B cell (primary cell): ENCODE measurements around the gene MFAP2. TPM values are rescaled to one million over a fixed set of nuclear protein-coding genes. Genes with fewer than 3 reads are reported as not detected.

Experiments
- ATAC-seq: fragments of 200-7000 bp; cut with Tn5 transposase; one replicate; pipeline ENCODE4 v1.10.0; 2021; ENCODE audit warnings: low read depth, mild to moderate bottlenecking, moderate number of reproducible peaks, moderate library complexity
- CTCF ChIA-PET: fragments of 350-600 bp; sonication (Branson Sonifier 250); formaldehyde crosslinking; loops from one replicate; lab custom pipeline; 2021; ENCODE audit warnings: antibody characterized with exemption, inconsistent platforms; lab: Charles Lee
- POLR2A ChIA-PET: fragments of 350-600 bp; sonication (Branson Sonifier 250); formaldehyde crosslinking; loops from one replicate; lab custom pipeline; 2021; ENCODE audit warnings: antibody characterized with exemption; lab: Charles Lee
- DNase-seq: peaks from one replicate; pipeline ENCODE4 v3.0.0; 2013
- H2AFZ ChIP-seq: 2 replicates; pipeline ENCODE4 v1.6.1; 2012; ENCODE audit warnings: mild to moderate bottlenecking, low read depth, low read length; ENCODE audit not compliant: insufficient read depth, poor library complexity, severe bottlenecking
- H3K27ac ChIP-seq, 2 donors: 1 replicate in 1 of 2; 2 replicates in 1 of 2; pipeline ENCODE4 v1.5.1; 2012 to 2013; ENCODE audit warnings: low read length in 2 of 2, mild to moderate bottlenecking in 2 of 2, moderate library complexity in 1 of 2
- H3K27me3 ChIP-seq, 4 experiments: fragments of 200-600 bp in 1 of 4; sonication (generic) in 1 of 4; replicated peaks in 1 of 4; 1 replicate in 2 of 4; 2 replicates in 2 of 4; pipeline versions ENCODE4 v1.6.1 to v1.7.0; 2013 to 2016; ENCODE audit warnings: low read length in 3 of 4, mild to moderate bottlenecking in 2 of 4, mixed read lengths in 1 of 4, moderate library complexity in 1 of 4; ENCODE audit not compliant: insufficient read depth in 4 of 4, control insufficient read depth in 3 of 4; ENCODE audit errors: control extremely low read depth in 1 of 4
- H3K36me3 ChIP-seq, 2 experiments: replicated peaks in 1 of 2; 1 replicate in 1 of 2; 2 replicates in 1 of 2; pipeline versions ENCODE4 v1.6.1 to v1.7.1; 2013; ENCODE audit warnings: low read length in 1 of 2; ENCODE audit not compliant: insufficient read depth in 2 of 2, control insufficient read depth in 1 of 2; ENCODE audit errors: control extremely low read depth in 1 of 2, extremely low read depth in 1 of 2
- H3K4me1 ChIP-seq, 2 donors: fragments of 200-600 bp in 1 of 2; sonication (generic) in 1 of 2; 1 replicate in 1 of 2; 2 replicates in 1 of 2; pipeline versions ENCODE4 v1.5.1 to v1.6.1; 2013 to 2017; ENCODE audit warnings: low read length in 2 of 2; ENCODE audit not compliant: control insufficient read depth in 2 of 2, insufficient read depth in 2 of 2
- H3K4me2 ChIP-seq: replicated peaks from 2 replicates; pipeline ENCODE3; 2012; ENCODE audit warnings: mild to moderate bottlenecking, low read depth, low read length; ENCODE audit not compliant: poor library complexity, severe bottlenecking
- H3K4me3 ChIP-seq, 5 experiments: fragments of 200-600 bp in 1 of 5; sonication (generic) in 1 of 5; 1 replicate in 3 of 5; 2 replicates in 2 of 5; pipeline versions ENCODE4 v1.5.1 to v1.7.0; 2011 to 2016; ENCODE audit warnings: low read length in 4 of 5, mild to moderate bottlenecking in 4 of 5, low read depth in 2 of 5, control low read depth in 1 of 5, moderate library complexity in 1 of 5; ENCODE audit not compliant: insufficient read depth in 1 of 5; ENCODE audit errors: control extremely low read depth in 1 of 5, extremely low read depth in 1 of 5
- H3K79me2 ChIP-seq: fragments of 200-600 bp; sonication (generic); one replicate; pipeline ENCODE4 v1.6.0; 2016; ENCODE audit warnings: low read length; ENCODE audit not compliant: control insufficient read depth, insufficient read depth
- H3K9ac ChIP-seq: fragments of 200-600 bp; sonication (generic); 2 replicates; pipeline ENCODE4 v1.6.1; 2017; ENCODE audit warnings: mild to moderate bottlenecking, low read length, moderate library complexity
- H3K9me3 ChIP-seq, 3 donors: one replicate each; pipeline versions ENCODE4 v1.6.1 to v1.7.1; 2013; ENCODE audit warnings: low read length in 2 of 3; ENCODE audit not compliant: control insufficient read depth in 2 of 3, insufficient read depth in 1 of 3; ENCODE audit errors: control extremely low read depth in 1 of 3
- H4K20me1 ChIP-seq: 2 replicates; pipeline ENCODE4 v1.6.0; 2012; ENCODE audit warnings: mild to moderate bottlenecking, low read length; ENCODE audit not compliant: insufficient read depth, control insufficient read depth, poor library complexity, severe bottlenecking
- H3K27ac Mint-ChIP-seq: one replicate; pipeline ENCODE4 v1.8.0; 2021; ENCODE audit warnings: mixed read lengths
- H3K27me3 Mint-ChIP-seq: one replicate; pipeline ENCODE4 v1.8.0; 2021; ENCODE audit warnings: mixed read lengths
- H3K4me1 Mint-ChIP-seq: one replicate; pipeline ENCODE4 v1.8.0; 2021; ENCODE audit warnings: mixed read lengths
- H3K4me3 Mint-ChIP-seq: one replicate; pipeline ENCODE4 v1.8.0; 2021; ENCODE audit warnings: mixed read lengths
- H3K9me3 Mint-ChIP-seq: one replicate; pipeline ENCODE4 v1.8.0; 2022; ENCODE audit warnings: mixed read lengths; ENCODE audit not compliant: insufficient read depth
- CTCF ChIP-seq: fragments of 200-600 bp; IDR thresholded peaks from one replicate; pipeline ENCODE4 v1.8.0; 2022; ENCODE audit warnings: antibody characterized with exemption, mild to moderate bottlenecking
- EZH2 ChIP-seq: IDR thresholded peaks from 2 replicates; pipeline ENCODE4 v1.6.1; 2012; ENCODE audit warnings: borderline replicate concordance, low read depth, mild to moderate bottlenecking, moderate library complexity, low read length; ENCODE audit not compliant: insufficient read depth, poor library complexity, severe bottlenecking
- WGBS: methylation state at CpG from one replicate; pipeline ENCODE4 v1.1.5; 2013; ENCODE audit warnings: missing lambda C conversion rate; ENCODE audit not compliant: insufficient coverage; 5-methylcytosine and 5-hydroxymethylcytosine counted together
- intact Hi-C: fragments of 100-400 bp; cut with micrococcal nuclease; formaldehyde crosslinking; loops from one replicate; pipeline ENCODE4 v1.10.0; 2022
- polyA plus RNA-seq: library from polyadenylated mRNA; depleted of rRNA; stranded (reverse); fragments of >200 nt; gene quantifications from 2 replicates; pipeline ENCODE4 v1.2.3, GENCODE V29; 2012
- total RNA-seq, 2 donors: library from RNA; stranded (reverse); fragments of 120-200 nt in 1 of 2; gene quantifications; 1 replicate in 1 of 2; 2 replicates in 1 of 2; pipeline versions ENCODE4 v1.2.3 to v1.2.4, GENCODE V29; 2013 to 2022

The MFAP2 gene
- total and polyA plus RNA-seq, 2 donors (not counting 1 experiment from before 2014, with no cell fraction given), result not detected

DNA sequence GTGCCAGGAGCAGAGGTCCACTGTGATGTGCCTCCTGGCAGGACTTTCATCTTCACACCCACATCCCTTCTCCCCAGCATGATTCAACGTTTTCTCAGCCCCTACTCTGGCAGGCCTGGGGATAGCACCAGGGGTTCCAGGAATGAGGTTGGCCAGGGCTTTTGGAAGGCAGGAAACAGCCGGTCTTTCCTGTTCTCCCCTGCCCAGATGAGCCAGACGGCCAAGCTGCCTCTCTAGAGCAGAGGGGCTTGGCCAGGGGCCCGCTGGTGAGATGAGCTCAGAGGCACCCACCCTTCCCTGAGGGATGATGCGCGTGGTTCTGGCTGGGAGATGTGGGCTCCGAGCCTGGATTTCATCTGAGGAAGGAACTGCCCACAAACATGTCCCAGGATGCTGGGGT, 4.3 kb upstream of the MFAP2 start:
- DNase-seq, result no peak
- Mint-ChIP-seq H3K9me3 (no peaks in the 10 kb centered on the region), H3K4me1 (peaks cover 11% of the 10 kb centered on the region), H3K27me3 (peaks cover 20% of the 10 kb centered on the region), H3K4me3 (no peak overlapping the region), H3K27ac (no peak overlapping the region)
- intact Hi-C loops, result no loop called here
- 57% methylated on average over 4 of the region's 7 CpGs for WGBS
- peaks cover 6 to 9% of the 10 kb centered on the region in 2 donors for H3K4me1 ChIP-seq
- H3K9me3 ChIP-seq, result peaks cover 0 to 4% (median 0%) of the 10 kb centered on the region in 3 donors
- H3K36me3 ChIP-seq, result peaks cover 0 to 20% of the 10 kb centered on the region in 2 experiments
- H3K27ac ChIP-seq, result no peak overlapping the region
- no peak overlapping the region for H2AFZ ChIP-seq
- CTCF ChIA-PET, result no interaction called here
- POLR2A ChIA-PET, result no interaction called here
- no peak overlapping the region for H3K4me3 ChIP-seq
- TF ChIP-seq CTCF (no peak), EZH2 (no peak)
- ATAC-seq, result no peak
- H3K27me3 ChIP-seq, result peaks cover 0 to 24% (median 4%) of the 10 kb centered on the region in 4 experiments
- H3K4me2 ChIP-seq, result no peak overlapping the region
- H3K9ac ChIP-seq, result no peak overlapping the region
- no peaks in the 10 kb centered on the region for H3K79me2 ChIP-seq
- no peaks in the 10 kb centered on the region for H4K20me1 ChIP-seq

DNA sequence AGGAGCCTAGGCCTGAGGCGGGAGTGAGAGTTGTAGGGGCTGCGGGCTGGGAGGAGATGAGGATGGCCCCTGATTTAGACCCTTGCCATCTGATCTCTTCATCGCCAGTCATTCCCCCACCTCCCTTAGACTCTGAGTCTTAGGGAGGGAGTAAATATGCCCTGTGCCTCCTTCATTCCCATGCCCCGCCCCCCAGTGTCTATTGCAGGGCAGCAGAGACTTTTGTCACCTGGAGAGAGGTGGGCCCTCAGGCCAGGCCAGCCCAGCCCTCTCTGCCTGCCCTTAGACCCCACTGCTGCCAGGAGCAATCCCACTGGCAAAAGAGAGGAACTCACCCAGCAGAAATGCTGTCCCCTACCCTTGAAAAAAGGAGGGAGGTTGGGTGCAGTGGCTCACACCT, 3.2 kb upstream of the MFAP2 start:
- no peak overlapping the region for H3K4me3 ChIP-seq
- peaks cover 0 to 4% (median 0%) of the 10 kb centered on the region in 3 donors for H3K9me3 ChIP-seq
- peaks cover 7 to 9% of the 10 kb centered on the region in 2 donors for H3K4me1 ChIP-seq
- no peak overlapping the region for H3K9ac ChIP-seq
- no CpG with 5 or more reads among the region's 4 CpGs for WGBS
- no peak overlapping the region for H3K27ac ChIP-seq
- Mint-ChIP-seq H3K4me3 (no peak overlapping the region), H3K27me3 (peaks cover 20% of the 10 kb centered on the region), H3K27ac (no peak overlapping the region), H3K4me1 (peaks cover 11% of the 10 kb centered on the region), H3K9me3 (no peaks in the 10 kb centered on the region)
- peaks cover 0 to 15% of the 10 kb centered on the region in 2 experiments for H3K36me3 ChIP-seq
- intact Hi-C loops, result no loop called here
- ChIA-PET POLR2A (interaction anchor here (0.7 kb wide), 1 partner anchor 34 kb away, joined by 4 read pairs; no protein-coding TSS in a partner anchor), CTCF (no interaction called here)
- TF ChIP-seq CTCF (no peak), EZH2 (no peak)
- H4K20me1 ChIP-seq, result no peaks in the 10 kb centered on the region
- no peak for DNase-seq
- H3K27me3 ChIP-seq, result peaks cover 0 to 32% (median 6%) of the 10 kb centered on the region in 4 experiments
- no peak overlapping the region for H2AFZ ChIP-seq
- ATAC-seq, result no peak
- H3K79me2 ChIP-seq, result no peaks in the 10 kb centered on the region
- H3K4me2 ChIP-seq, result no peak overlapping the region
